ENCODE results near the gene HYAL2.

HYAL2 gene

GRCh38 chr3:50322386-50323091, at the start of gene HYAL2:
Gene HYAL2, minus strand, starts transcription at chr3:50322745. Its CDS starts 2,256 bp downstream, at chr3:50320489.
- DNase-seq = peak; percentile 25

GRCh38 chr3:50371133-50371685, 48.7 kb upstream of the HYAL2 start:
- no peak for DNase-seq

- no peak for DNase-seq
Measured at GRCh38 chr3:50370594-50370993, 48.0 kb upstream of the HYAL2 start.

GRCh38 chr3:50369012-50369670, 46.6 kb upstream of the HYAL2 start:
- no peak for DNase-seq

- no peak for DNase-seq
Measured at GRCh38 chr3:50365842-50366220, 43.3 kb upstream of the HYAL2 start.

GRCh38 chr3:50365080-50365841, 42.7 kb upstream of the HYAL2 start:
- peak; percentile 16 for DNase-seq

- no peak for DNase-seq
Measured at GRCh38 chr3:50364573-50365079, 42.1 kb upstream of the HYAL2 start.

GRCh38 chr3:50359760-50360110, 37.2 kb upstream of the HYAL2 start:
- DNase-seq = no peak

GRCh38 chr3:50358911-50359759, 36.6 kb upstream of the HYAL2 start, which contains the start of gene TMEM115:
Gene TMEM115, minus strand, starts transcription at chr3:50359521. Its CDS starts 458 bp downstream, at chr3:50359063.
- DNase-seq = peak; percentile 73

- DNase-seq = no peak
Measured at GRCh38 chr3:50358355-50358910, 35.9 kb upstream of the HYAL2 start.

GRCh38 chr3:50357481-50357880, 34.9 kb upstream of the HYAL2 start:
- DNase-seq = no peak

- DNase-seq = no peak
Measured at GRCh38 chr3:50356553-50356952, 34.0 kb upstream of the HYAL2 start.

- no peak for DNase-seq
Measured at GRCh38 chr3:50355829-50356552, 33.4 kb upstream of the HYAL2 start.

GRCh38 chr3:50354850-50355249, 32.3 kb upstream of the HYAL2 start:
- no peak for DNase-seq

- DNase-seq = no peak
Measured at GRCh38 chr3:50354186-50354764, 31.7 kb upstream of the HYAL2 start.

GRCh38 chr3:50353245-50354004, 30.9 kb upstream of the HYAL2 start:
- no peak for DNase-seq

- no peak for DNase-seq
Measured at GRCh38 chr3:50352781-50353180, 30.2 kb upstream of the HYAL2 start.

GRCh38 chr3:50351323-50351697, 28.8 kb upstream of the HYAL2 start:
- DNase-seq = no peak

- DNase-seq = peak; percentile 52
Measured at GRCh38 chr3:50350527-50351322, 28.2 kb upstream of the HYAL2 start, which contains the start of the genes CYB561D2 and NPRL2. Gene CYB561D2, plus strand, starts transcription at chr3:50350862. Its CDS starts 572 bp downstream, at chr3:50351434. Gene NPRL2, minus strand, starts transcription at chr3:50350775. Its CDS starts 123 bp downstream, at chr3:50350652.
